SK-N-SH (cell line): ENCODE results near the gene ZNF30. TPM values are rescaled to one million over a fixed set of nuclear protein-coding genes. Genes with fewer than 3 reads are reported as not detected.
"Not testable (repeated sequence)": the region's sequence is repeated elsewhere in the genome, so short reads cannot be mapped to it uniquely, and the experiment has no call there.

ENCODE experiments used
- CTCF ChIA-PET: fragments of 300-600, 350-600 bp; formaldehyde crosslinking; extraction: SDS; loops from one replicate; lab custom pipeline; 2021; lab: Yijun Ruan, JAX
- POLR2A ChIA-PET: fragments of 350-600 bp; sonication (Branson Sonifier 250); formaldehyde crosslinking; extraction: SDS; loops from one replicate; lab custom pipeline; 2020; ENCODE audit warnings: antibody characterized with exemption, inconsistent platforms; lab: Yijun Ruan, JAX
- DNase-seq: peaks from one replicate; pipeline ENCODE4 v3.0.0; 2012
- H2AFZ ChIP-seq: fragments of 200-600 bp; sonication (generic); 2 replicates; pipeline ENCODE4 v1.8.1; 2016; ENCODE audit warnings: antibody characterized with exemption, mild to moderate bottlenecking, low read depth
- H3F3A ChIP-seq: fragments of 200-600 bp; sonication (generic); replicated peaks from 2 replicates; pipeline ENCODE3; 2016; ENCODE audit warnings: antibody characterized with exemption, mild to moderate bottlenecking; ENCODE audit not compliant: insufficient read depth
- H3K27ac ChIP-seq, 2 experiments: fragments of 200-500 bp in 1 of 2; fragments of 200-600 bp in 1 of 2; sonication (Bioruptor generic) in 1 of 2; sonication (generic), shearing (Covaris generic) in 1 of 2; 2 replicates each; pipeline versions ENCODE4 v1.5.1 to v1.6.1; 2014 to 2016; ENCODE audit warnings: low read depth in 2 of 2, inconsistent platforms in 1 of 2, low read length in 1 of 2, mild to moderate bottlenecking in 1 of 2, mixed read lengths in 1 of 2
- H3K27me3 ChIP-seq: fragments of 200-600 bp; sonication (generic), shearing (Covaris generic); 2 replicates; pipeline ENCODE4 v1.6.1; 2016; ENCODE audit warnings: mixed run types; ENCODE audit not compliant: insufficient read depth
- H3K36me3 ChIP-seq, 2 experiments: fragments of 200-500 bp in 1 of 2; fragments of 200-600 bp in 1 of 2; sonication (Bioruptor generic) in 1 of 2; sonication (generic) in 1 of 2; replicated peaks in 1 of 2; 2 replicates each; pipeline versions ENCODE3 to v1.5.1; 2014 to 2016; ENCODE audit warnings: low read length in 1 of 2, mild to moderate bottlenecking in 1 of 2; ENCODE audit not compliant: insufficient read depth in 2 of 2, control insufficient read depth in 1 of 2
- H3K4me1 ChIP-seq, 2 experiments: fragments of 200-500 bp in 1 of 2; fragments of 200-600 bp in 1 of 2; sonication (Bioruptor generic) in 1 of 2; sonication (generic), shearing (Covaris generic) in 1 of 2; 2 replicates each; pipeline versions ENCODE4 v1.5.1 to v1.6.1; 2014 to 2016; ENCODE audit warnings: low read depth in 1 of 2, low read length in 1 of 2, mixed run types in 1 of 2; ENCODE audit not compliant: insufficient read depth in 2 of 2, control insufficient read depth in 1 of 2
- H3K4me2 ChIP-seq: fragments of 200-600 bp; sonication (generic), shearing (Covaris generic); 2 replicates; pipeline ENCODE4 v1.6.1; 2017; ENCODE audit warnings: mixed run types
- H3K4me3 ChIP-seq, 2 experiments: fragments of 200-500 bp in 1 of 2; fragments of 200-600 bp in 1 of 2; sonication (Bioruptor generic) in 1 of 2; sonication (generic), shearing (Covaris generic) in 1 of 2; 2 replicates each; pipeline versions ENCODE4 v1.5.1 to v1.8.1; 2014 to 2016; ENCODE audit warnings: low read depth in 2 of 2, inconsistent platforms in 1 of 2, low read length in 1 of 2, mild to moderate bottlenecking in 1 of 2, mixed read lengths in 1 of 2, moderate library complexity in 1 of 2
- H3K79me2 ChIP-seq: fragments of 200-600 bp; sonication (generic); 2 replicates; pipeline ENCODE4 v1.8.1; 2017; ENCODE audit warnings: mild to moderate bottlenecking; ENCODE audit not compliant: insufficient read depth
- H3K9ac ChIP-seq: fragments of 200-600 bp; sonication (generic); 2 replicates; pipeline ENCODE4 v1.6.1; 2017; ENCODE audit warnings: mixed run types
- H3K9me2 ChIP-seq: fragments of 200-600 bp; sonication (generic); 2 replicates; pipeline ENCODE4 v1.6.1; 2017; ENCODE audit warnings: mixed run types
- H3K9me3 ChIP-seq: fragments of 200-600 bp; sonication (generic); 2 replicates; pipeline ENCODE4 v1.6.1; 2017; ENCODE audit warnings: mixed run types, mild to moderate bottlenecking, moderate library complexity
- H4K20me1 ChIP-seq: fragments of 200-600 bp; sonication (generic); 2 replicates; pipeline ENCODE4 v1.6.1; 2017; ENCODE audit warnings: mild to moderate bottlenecking, mixed run types; ENCODE audit not compliant: insufficient read depth
- CTCF ChIP-seq: fragments of 200-600 bp; sonication (generic); IDR thresholded peaks from 2 replicates; pipeline ENCODE4 v1.6.1; 2017; ENCODE audit warnings: antibody characterized with exemption, mild to moderate bottlenecking, moderate library complexity
- EP300 ChIP-seq, 2 experiments: IDR thresholded peaks; 2 replicates each; pipeline versions ENCODE4 v1.4.0 to v1.6.1; 2012; ENCODE audit warnings: borderline replicate concordance in 1 of 2, low read depth in 1 of 2, low read length in 1 of 2
- FOSL2 ChIP-seq: IDR thresholded peaks from 2 replicates; pipeline ENCODE4 v1.4.0; 2012; ENCODE audit warnings: low read depth, mild to moderate bottlenecking, moderate library complexity, borderline replicate concordance
- FOXM1 ChIP-seq: IDR thresholded peaks from 2 replicates; pipeline ENCODE4 v1.4.0; 2012; ENCODE audit warnings: low read depth, mild to moderate bottlenecking
- GABPA ChIP-seq: IDR thresholded peaks from 2 replicates; pipeline ENCODE4 v1.4.0; 2012; ENCODE audit warnings: low read depth, mild to moderate bottlenecking
- JUND ChIP-seq: IDR thresholded peaks from 2 replicates; pipeline ENCODE4 v1.4.0; 2012
- MEF2A ChIP-seq: IDR thresholded peaks from 2 replicates; pipeline ENCODE4 v1.4.0; 2012; ENCODE audit warnings: low read depth, borderline replicate concordance
- MXI1 ChIP-seq: IDR thresholded peaks from 2 replicates; pipeline ENCODE4 v1.6.1; 2012; ENCODE audit warnings: mild to moderate bottlenecking, low read depth, low read length, improper control_type of control experiment
- NRF1 ChIP-seq: IDR thresholded peaks from 2 replicates; pipeline ENCODE4 v1.6.1; 2012; ENCODE audit warnings: low read depth, mild to moderate bottlenecking, low read length
- PBX3 ChIP-seq: IDR thresholded peaks from 2 replicates; pipeline ENCODE4; 2012
- RAD21 ChIP-seq: IDR thresholded peaks from 2 replicates; pipeline ENCODE4 v1.6.1; 2012; ENCODE audit warnings: mild to moderate bottlenecking, low read length
- RCOR1 ChIP-seq: fragments of 150-350 bp; IDR thresholded peaks from 2 replicates; pipeline ENCODE4 v1.6.1; 2017; ENCODE audit warnings: antibody characterized with exemption, low read length
- RFX5 ChIP-seq: IDR thresholded peaks from 2 replicates; pipeline ENCODE4 v1.6.1; 2012; ENCODE audit warnings: mild to moderate bottlenecking, improper control_type of control experiment, low read length
- TAF1 ChIP-seq: IDR thresholded peaks from 2 replicates; pipeline ENCODE4 v1.6.1; 2012; ENCODE audit warnings: low read depth, mild to moderate bottlenecking, low read length, moderate library complexity, borderline replicate concordance
- TCF12 ChIP-seq: IDR thresholded peaks from 2 replicates; pipeline ENCODE4 v1.4.0; 2012
- WGBS: methylation state at CpG from one replicate; pipeline ENCODE4 v1.1.6; 2017; ENCODE audit warnings: low lambda C conversion rate; 5-methylcytosine and 5-hydroxymethylcytosine counted together
- polyA plus RNA-seq, 3 experiments: library from polyadenylated mRNA; depleted of rRNA; stranded (reverse); fragments of >200 nt; gene quantifications; 2 replicates each; pipeline ENCODE4 v1.2.3, GENCODE V29; 2012

Gene ZNF30
- polyA plus RNA-seq, 1 of the 3 experiments (the other 2 are of a cell fraction): 1.7 TPM

GRCh38 chr19:34990578-34991192 is 64.0 kb downstream of the ZNF30 start:
- DNase-seq: no peak
- Histone ChIP-seq H3K27ac (no peak overlapping the region), H3K9me2 (no peaks in the 10 kb centered on the region), H3K9ac (no peak overlapping the region), H3K79me2 (no peaks in the 10 kb centered on the region), H4K20me1 (no peaks in the 10 kb centered on the region), H3K27me3 (no peaks in the 10 kb centered on the region), H3K4me1 (peaks cover 0 to 2% of the 10 kb centered on the region in 2 experiments; a peak in 1 of 4 replicates), H3F3A (no peaks in the 10 kb centered on the region), H3K4me3 (no peak overlapping the region), H3K36me3 (no peaks in the 10 kb centered on the region), H3K9me3 (no peaks in the 10 kb centered on the region), H2AFZ (no peak overlapping the region), H3K4me2 (no peak overlapping the region)
- ChIA-PET POLR2A (no interaction called here), CTCF (interaction anchor here (6.3 kb wide), 1 partner anchor 18 kb away, joined by 24 read pairs; no protein-coding TSS in a partner anchor)
- 68% methylated on average over 13 of the region's 13 CpGs for WGBS
- TF ChIP-seq MEF2A (no peak), MXI1 (no peak), RFX5 (no peak), FOSL2 (no peak), TCF12 (no peak)

- H3K79me2 ChIP-seq: no peaks in the 10 kb centered on the region
- no peaks in the 10 kb centered on the region for H3K4me1 ChIP-seq
- DNase-seq: no peak
- H3K9me3 ChIP-seq: no peaks in the 10 kb centered on the region
- H3K36me3 ChIP-seq: no peaks in the 10 kb centered on the region
- H3K4me3 ChIP-seq: no peak overlapping the region
- CTCF ChIA-PET: interaction anchor here (1.2 to 6.3 kb wide), 2 partner anchors 19 to 52 kb away, joined by 3 to 24 read pairs; no protein-coding TSS in a partner anchor
- no peak overlapping the region for H3K27ac ChIP-seq
- TF ChIP-seq EP300 (IDR thresholded peaks at IDR 0.05; ENCODE audit: borderline replicate concordance in 1 of 2, low read depth in 1 of 2, low read length in 1 of 2) (no peak), NRF1 (no peak), JUND (no peak), FOSL2 (no peak), GABPA (no peak), RCOR1 (no peak), RFX5 (no peak), MEF2A (no peak), CTCF (no peak), RAD21 (no peak), PBX3 (no peak), FOXM1 (no peak), TAF1 (no peak)
- no peaks in the 10 kb centered on the region for H3F3A ChIP-seq
- H4K20me1 ChIP-seq: no peaks in the 10 kb centered on the region
- H3K9ac ChIP-seq: no peak overlapping the region
- H3K9me2 ChIP-seq: no peaks in the 10 kb centered on the region
- no peak overlapping the region for H3K4me2 ChIP-seq
- POLR2A ChIA-PET: no interaction called here
- WGBS: 65% methylated on average over 8 of the region's 8 CpGs
- no peak overlapping the region for H2AFZ ChIP-seq
- no peaks in the 10 kb centered on the region for H3K27me3 ChIP-seq
Measured at GRCh38 chr19:34991542-34992333, 65.0 kb downstream of the ZNF30 start.

- H3K36me3 ChIP-seq, H3K9me2 ChIP-seq, H3K9ac ChIP-seq, H3K4me3 ChIP-seq, H3K27me3 ChIP-seq, H3K79me2 ChIP-seq, H3F3A ChIP-seq, POLR2A ChIA-PET, H2AFZ ChIP-seq, H3K4me1 ChIP-seq, H4K20me1 ChIP-seq, H3K27ac ChIP-seq, H3K4me2 ChIP-seq, DNase-seq, H3K9me3 ChIP-seq: not testable (repeated sequence)
- WGBS: 60% methylated on average over 7 of the region's 7 CpGs
- CTCF ChIA-PET: interaction anchor here (1.2 to 6.3 kb wide), 2 partner anchors 20 to 52 kb away, joined by 3 to 24 read pairs; no protein-coding TSS in a partner anchor
Measured at GRCh38 chr19:34992582-34992981, 65.9 kb downstream of the ZNF30 start.
